ENCODE data around the gene WSB1.

The WSB1 gene

GRCh38 chr17:27339198-27339835 lies 45.4 kb downstream of the WSB1 start:
- Histone ChIP-seq H3K36me3 (replicated peaks) (no peaks in the 10 kb centered on the region), H3K4me3 (ENCODE audit: low read depth, low read length) (no peak overlapping the region), H3K27ac (no peak overlapping the region), H3K27me3 (replicated peaks) (no peaks in the 10 kb centered on the region)
- in situ Hi-C loops (cut with HindIII; ENCODE audit: low pct_ligation_motif_present, low sequenced_read_pairs) = loop anchor here (25.0 kb wide), 1 partner anchor 102 kb away; no protein-coding TSS in a partner anchor
- TF ChIP-seq CTCF (IDR thresholded peaks at IDR 0.05; ENCODE audit: low read depth, low read length, missing control alignments) = no peak
- DNase-seq = no peak

GRCh38 chr17:27339836-27340550 lies 46.1 kb downstream of the WSB1 start:
- H3K36me3 ChIP-seq (replicated peaks) = no peaks in the 10 kb centered on the region
- no peak for TF ChIP-seq CTCF (IDR thresholded peaks at IDR 0.05; ENCODE audit: low read depth, low read length, missing control alignments)
- H3K27ac ChIP-seq = no peak overlapping the region
- H3K27me3 ChIP-seq (replicated peaks) = no peaks in the 10 kb centered on the region
- H3K4me3 ChIP-seq (ENCODE audit: low read depth, low read length) = no peak overlapping the region
- in situ Hi-C loops (cut with HindIII; ENCODE audit: low pct_ligation_motif_present, low sequenced_read_pairs) = loop anchor here (25.0 kb wide), 1 partner anchor 103 kb away; no protein-coding TSS in a partner anchor
- DNase-seq = no peak

- H3K27ac ChIP-seq = no peak overlapping the region
- no peak for DNase-seq
Observed at GRCh38 chr17:27340575-27340974, 46.7 kb downstream of the WSB1 start.

GRCh38 chr17:27341041-27341471 lies 47.1 kb downstream of the WSB1 start:
- Histone ChIP-seq H3K36me3 (replicated peaks) (no peaks in the 10 kb centered on the region), H3K4me3 (ENCODE audit: low read depth, low read length) (no peak overlapping the region), H3K27ac (no peak overlapping the region), H3K27me3 (replicated peaks) (no peaks in the 10 kb centered on the region)
- in situ Hi-C loops (cut with HindIII; ENCODE audit: low pct_ligation_motif_present, low sequenced_read_pairs) = loop anchor here (25.0 kb wide), 1 partner anchor 104 kb away; no protein-coding TSS in a partner anchor
- DNase-seq = no peak
- no peak for TF ChIP-seq CTCF (IDR thresholded peaks at IDR 0.05; ENCODE audit: low read depth, low read length, missing control alignments)

More at GRCh38 chr17:27340575-27340974, 46.7 kb downstream of the WSB1 start:
- H3K4me3 ChIP-seq (ENCODE audit: low read depth, low read length) = no peak overlapping the region
- no peaks in the 10 kb centered on the region for H3K36me3 ChIP-seq (replicated peaks)
- in situ Hi-C loops (cut with HindIII; ENCODE audit: low pct_ligation_motif_present, low sequenced_read_pairs) = loop anchor here (25.0 kb wide), 1 partner anchor 103 kb away; no protein-coding TSS in a partner anchor
- no peaks in the 10 kb centered on the region for H3K27me3 ChIP-seq (replicated peaks)
- TF ChIP-seq CTCF (IDR thresholded peaks at IDR 0.05; ENCODE audit: low read depth, low read length, missing control alignments) = no peak

- Histone ChIP-seq H3K27me3 (replicated peaks) (no peaks in the 10 kb centered on the region), H3K36me3 (replicated peaks) (no peaks in the 10 kb centered on the region), H3K4me3 (ENCODE audit: low read depth, low read length) (no peak overlapping the region), H3K27ac (no peak overlapping the region)
- in situ Hi-C loops (cut with HindIII; ENCODE audit: low pct_ligation_motif_present, low sequenced_read_pairs) = loop anchor here (25.0 kb wide), 1 partner anchor 105 kb away; no protein-coding TSS in a partner anchor
- TF ChIP-seq CTCF (IDR thresholded peaks at IDR 0.05; ENCODE audit: low read depth, low read length, missing control alignments) = no peak
- no peak for DNase-seq
Observed at GRCh38 chr17:27342059-27342458, 48.1 kb downstream of the WSB1 start.
